GM12801 (cell line): ENCODE data around the gene TMEM158.

ENCODE experiments used
- CTCF ChIP-seq: IDR thresholded peaks from one replicate; pipeline ENCODE4 v1.5.1; 2011; ENCODE audit warnings: control low read depth; ENCODE audit not compliant: insufficient read length; ENCODE audit errors: extremely low read depth

Gene TMEM158

GRCh38 chr3:45226206-45226915 lies at the start of gene TMEM158:
TMEM158 (minus strand) TSS chr3:45226287; CDS start chr3:45226027, 260 bp downstream.
- no peak for TF ChIP-seq CTCF

DNA sequence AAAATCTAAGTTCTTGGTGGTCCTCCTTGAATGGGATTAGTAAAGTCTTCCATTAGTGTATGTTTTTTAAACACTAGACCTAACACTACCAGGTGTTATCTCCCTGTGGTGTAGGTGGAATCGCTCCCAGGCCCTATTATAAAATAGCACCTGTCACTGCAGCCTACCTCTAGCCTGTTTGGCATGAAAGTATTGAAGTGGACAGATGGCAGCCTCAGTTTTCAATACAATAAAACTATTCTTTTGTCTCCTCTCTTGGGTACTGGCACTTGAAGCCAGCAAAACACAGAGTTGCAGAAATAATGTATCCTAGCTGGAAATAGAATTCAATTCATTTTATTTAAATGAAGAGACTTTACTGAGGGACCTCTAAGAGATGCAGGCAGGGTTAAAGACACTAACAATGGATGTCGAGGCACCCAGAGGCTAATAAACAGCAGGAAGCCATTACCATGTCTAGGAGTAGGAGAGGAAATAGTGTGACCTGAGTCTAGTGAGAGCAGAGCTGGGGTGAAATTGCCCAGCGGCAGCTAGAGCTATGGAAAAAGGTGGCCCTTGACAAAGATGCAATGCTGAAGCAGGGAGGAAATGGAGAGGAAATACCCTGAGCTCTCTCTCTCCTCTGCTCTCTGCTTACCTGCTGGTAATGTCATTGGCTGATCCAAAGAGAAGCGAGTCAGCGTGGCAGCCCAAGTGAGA lies 49.1 kb upstream of the TMEM158 start:
- no peak for TF ChIP-seq CTCF

DNA sequence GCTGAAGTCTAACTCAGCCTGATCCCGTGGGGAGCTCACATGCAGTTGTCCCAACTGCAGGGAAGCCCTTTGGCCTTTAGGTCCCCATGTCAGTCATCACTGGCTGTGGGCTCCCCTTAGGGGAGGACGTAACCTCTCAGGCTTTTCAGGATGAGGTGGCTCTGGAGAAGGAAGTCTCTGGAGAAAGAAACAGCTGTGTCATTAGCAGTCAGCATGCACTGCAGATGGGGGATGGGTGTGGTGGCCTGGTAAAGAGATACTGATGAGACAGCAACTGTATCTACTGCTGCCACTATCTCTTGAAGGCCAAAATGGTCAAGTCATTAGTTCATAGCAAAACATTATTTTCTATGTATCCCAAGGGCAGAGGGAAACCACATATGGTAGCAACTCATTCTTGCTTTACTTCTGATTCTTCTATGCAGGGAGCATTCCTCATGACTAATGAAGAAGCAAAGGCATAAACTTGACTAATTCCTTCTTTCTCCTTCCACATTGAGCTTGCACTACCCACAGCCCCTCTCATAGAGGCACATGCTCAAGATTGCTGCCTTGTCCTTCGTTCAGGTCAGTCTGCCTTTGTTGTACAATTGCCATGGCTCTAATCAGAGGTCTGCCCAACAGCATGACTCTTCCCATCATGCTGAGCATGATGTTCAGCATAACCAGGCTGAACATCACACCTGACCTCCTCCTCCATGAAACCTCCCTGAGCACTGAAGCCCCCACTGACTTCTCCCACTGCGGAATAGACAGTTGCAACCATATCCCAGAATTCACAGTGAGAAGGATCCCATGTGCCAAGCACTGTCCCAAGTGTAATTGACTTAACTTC lies 47.8 kb upstream of the TMEM158 start:
- no peak for TF ChIP-seq CTCF

DNA sequence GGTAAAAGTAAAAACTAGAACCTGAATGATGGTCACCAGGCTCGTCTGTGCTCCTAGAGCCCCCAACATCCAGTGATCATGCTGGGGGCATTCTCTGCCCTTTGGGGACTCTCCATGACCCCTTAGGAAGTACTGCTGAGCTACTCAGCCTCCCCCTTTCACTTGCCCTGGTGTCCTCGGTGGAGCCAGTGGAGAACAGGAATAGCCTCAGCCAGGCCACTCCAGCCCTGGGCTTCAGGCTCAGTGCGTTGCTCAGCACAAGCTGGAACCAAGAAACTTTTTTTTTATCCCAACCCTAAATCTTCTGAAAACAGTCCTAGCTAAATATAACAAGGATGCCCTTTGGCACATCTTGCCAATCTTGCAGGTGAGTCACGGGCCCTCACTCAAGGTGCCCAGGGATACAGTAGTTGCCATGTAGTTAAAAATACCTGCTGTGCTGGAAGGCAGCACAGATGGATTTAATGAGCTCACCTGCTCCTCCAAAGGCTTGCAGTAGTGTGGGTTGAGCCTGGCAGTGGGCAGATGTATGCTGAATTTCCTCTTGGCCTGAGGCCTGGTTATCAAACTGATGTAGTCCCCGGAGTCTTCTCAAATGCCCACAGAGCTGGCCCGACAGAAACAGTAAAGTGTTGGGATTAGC lies 46.9 kb upstream of the TMEM158 start:
- no peak for TF ChIP-seq CTCF

GRCh38 chr3:45272032-45272810 lies 46.1 kb upstream of the TMEM158 start:
- TF ChIP-seq CTCF: no peak

- TF ChIP-seq CTCF: no peak
Measured at GRCh38 chr3:45269952-45270351, 43.9 kb upstream of the TMEM158 start.

GRCh38 chr3:45267097-45267496 lies 41.0 kb upstream of the TMEM158 start:
- no peak for TF ChIP-seq CTCF
